HTR-8/SVneo (cell line): Measurements from ENCODE around the gene CAMK1D.
"Not testable (repeated sequence)": the region's sequence is repeated elsewhere in the genome, so short reads cannot be mapped to it uniquely, and the experiment has no call there.

Source experiments
- DNase-seq: peaks from one replicate; pipeline ENCODE4 v3.0.0; 2011; ENCODE audit warnings: low spot score, mixed read lengths; ENCODE audit not compliant: insufficient read length
- FAIRE-seq: peaks from 2 replicates; lab custom pipeline; 2011; peaks lifted over from hg19 to GRCh38; lab: Jason Lieb, UNC

CAMK1D gene

DNA sequence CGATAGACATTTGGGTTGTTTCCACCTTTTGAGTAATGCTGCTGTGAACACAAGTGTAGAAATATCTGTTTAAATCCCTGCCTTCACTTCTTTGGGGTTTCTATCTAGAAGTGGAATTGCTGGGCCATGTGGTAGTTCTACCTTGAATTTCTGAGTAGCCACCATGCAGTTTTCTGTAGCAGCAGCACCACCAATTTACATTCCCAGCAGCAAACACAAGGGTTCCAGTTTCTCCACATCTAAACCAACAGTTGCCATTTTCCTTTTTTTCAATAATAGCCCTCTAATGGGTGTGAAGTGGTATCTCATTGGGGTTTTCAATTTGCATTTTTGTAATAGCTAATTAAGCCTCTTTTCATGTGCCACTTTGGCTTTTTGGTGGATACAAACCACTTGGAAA lies 442.4 kb downstream of the CAMK1D start:
- DNase-seq (no peak), FAIRE-seq (no peak)

DNA sequence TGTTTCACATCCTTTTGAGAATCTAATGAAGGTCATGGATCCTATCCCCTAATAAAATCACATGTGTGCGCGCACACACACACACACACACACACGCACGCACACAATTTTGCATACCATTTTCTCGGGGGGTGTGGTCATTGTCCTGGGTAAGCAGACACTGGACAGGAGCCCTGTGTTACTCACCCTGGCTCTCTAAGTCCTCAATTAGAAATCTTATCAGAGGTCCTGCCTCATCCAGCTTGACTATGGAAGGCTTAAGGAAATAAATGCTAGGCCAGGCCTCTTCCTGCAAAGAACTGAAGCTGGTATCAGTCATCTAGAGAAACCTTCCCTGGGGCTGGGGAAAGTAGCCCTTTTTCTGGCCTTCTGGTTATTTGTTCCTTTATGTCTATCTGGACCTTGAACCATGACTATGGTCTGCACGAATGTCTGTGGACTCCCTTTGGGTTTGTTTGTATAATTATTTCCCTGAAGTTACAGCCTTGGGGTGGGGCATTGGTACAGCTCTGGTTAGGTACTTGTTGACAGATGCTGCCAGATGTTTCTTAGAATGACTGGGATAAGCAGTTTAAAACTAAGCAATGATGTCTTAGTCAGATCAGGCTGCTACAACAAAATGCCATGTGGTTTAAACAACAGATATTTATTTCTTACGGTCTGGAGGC lies 443.7 kb downstream of the CAMK1D start:
- DNase-seq (no peak), FAIRE-seq (no peak)

DNA sequence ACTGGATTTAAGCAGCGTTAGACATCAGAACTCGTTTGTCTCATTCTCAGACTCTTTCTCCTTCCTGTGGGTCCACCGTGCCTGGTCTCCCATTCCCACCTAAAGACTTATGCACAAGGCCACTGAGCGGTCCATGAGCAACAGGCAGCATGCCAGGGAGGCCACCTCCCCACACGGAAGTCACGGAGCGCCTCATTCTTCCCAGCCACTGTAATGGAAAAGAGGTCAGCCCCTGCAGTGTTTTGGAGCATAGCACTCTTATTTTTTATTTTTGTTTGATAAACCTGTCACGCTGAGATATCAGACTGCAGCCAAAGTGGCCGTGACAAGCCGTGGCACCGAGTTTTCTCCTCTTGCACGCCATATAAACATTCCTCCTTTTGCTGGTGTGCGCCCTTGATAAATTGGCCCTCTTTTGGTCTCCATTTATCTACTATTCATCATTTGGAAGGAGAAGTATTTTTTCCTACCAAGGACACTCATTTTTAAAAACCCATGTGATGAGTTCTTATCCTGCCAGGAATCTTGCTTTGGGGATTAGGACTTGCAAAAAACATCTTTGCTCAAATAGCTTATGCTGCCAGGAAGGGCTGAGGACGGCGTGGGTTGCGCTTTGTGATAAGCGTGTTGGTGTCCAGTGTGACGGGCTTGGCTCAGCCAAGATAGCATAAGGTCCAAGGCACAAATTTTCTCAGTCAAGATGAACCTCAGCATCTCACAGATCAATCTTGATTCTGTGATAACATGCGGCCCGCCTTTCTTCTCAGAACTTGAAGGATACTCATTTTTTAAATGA lies 446.2 kb downstream of the CAMK1D start:
- DNase-seq = no peak
- no peak for FAIRE-seq

DNA sequence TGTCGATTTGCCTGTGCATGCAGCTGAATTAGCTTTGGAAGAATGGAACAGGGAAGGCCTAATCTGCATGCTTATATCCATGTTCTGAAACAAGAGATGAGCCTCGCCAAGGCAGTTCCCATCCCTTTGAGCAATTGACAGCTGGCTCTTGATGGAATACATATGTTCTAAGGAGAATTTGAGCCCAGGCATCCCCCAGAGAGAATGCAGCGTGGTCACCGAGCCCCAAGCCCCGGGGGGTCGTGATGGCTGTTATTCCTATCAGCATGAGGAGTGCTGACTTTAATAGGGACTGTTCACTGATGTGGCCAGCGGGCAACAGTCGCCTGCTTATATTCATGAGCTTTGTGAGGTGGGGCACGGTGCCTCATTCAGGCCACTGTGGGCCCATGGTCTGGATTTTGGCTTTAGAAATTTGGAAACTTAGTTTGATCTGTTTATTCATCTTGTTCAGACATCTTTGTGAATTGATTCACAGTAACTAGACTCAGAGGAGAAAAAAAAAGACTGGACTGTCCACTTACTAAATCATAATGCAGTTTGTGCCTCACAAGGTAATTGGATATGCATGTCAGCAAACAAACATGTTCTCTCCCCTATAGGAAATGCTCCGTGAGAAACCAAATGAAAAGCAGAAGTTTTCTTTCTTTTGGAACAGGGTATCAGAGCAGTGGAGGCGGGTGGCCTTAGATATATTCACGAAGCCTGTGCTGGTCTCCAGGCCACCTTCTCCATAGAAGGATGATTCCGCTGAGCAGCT lies 447.2 kb downstream of the CAMK1D start:
- DNase-seq = no peak
- FAIRE-seq = no peak

DNA sequence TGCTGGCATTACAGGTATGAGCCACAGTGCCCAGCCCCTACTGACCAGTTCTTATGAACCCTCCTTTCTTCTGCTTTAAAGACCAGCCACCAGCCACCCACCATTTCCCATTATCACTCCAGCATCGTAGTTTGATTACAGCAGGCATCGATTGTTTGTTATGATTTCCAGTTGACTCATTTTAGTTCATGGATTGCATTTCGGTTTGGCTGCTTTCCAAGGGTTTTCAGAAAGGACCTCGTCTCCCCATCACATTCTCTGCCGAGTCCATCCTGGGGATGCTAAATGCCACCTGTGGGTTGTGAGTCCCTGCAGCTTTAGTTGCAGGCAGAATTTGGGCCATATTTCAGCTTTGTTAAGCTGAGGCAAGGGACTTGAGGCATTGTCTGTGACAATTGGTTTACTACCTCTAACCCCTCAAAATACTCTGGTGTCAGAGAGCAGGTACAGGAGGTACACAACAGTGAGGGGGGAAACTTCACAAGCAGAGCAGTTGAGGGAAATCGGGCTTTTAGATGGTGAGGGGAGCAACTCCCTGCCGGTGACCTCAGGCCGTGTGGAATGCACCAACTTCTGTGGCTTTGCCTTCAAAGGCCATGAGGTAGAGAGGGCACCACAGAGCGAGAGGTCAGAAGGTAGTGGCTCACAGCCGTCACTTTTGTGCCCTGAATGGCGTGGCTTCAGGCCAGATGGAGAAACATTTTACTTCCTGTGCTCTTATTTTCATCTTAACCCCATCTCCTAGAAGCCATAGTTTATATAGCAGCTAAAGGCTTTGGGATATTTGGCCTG lies 448.3 kb downstream of the CAMK1D start:
- FAIRE-seq (no peak), DNase-seq (no peak)

DNA sequence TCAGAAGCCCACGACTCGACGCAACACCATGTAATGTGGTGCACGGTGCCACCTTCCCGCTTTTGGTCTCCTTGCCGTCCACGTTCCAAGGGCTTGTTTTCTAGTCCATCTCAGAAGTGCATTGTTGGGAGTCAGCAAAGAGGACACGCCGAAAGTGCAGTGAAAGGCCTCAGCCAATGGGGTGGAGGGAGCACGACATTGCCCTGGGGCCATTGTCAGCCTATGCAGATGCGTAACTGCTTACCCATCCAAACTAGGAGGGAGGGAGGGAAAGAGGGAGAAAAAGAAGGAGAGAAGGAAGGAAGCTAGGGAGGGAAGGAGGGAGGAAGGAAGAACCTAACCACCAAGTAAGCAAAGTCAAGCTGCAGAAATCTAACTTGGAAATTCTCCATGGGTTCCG lies 449.8 kb downstream of the CAMK1D start:
- DNase-seq (no peak), FAIRE-seq (no peak)

DNA sequence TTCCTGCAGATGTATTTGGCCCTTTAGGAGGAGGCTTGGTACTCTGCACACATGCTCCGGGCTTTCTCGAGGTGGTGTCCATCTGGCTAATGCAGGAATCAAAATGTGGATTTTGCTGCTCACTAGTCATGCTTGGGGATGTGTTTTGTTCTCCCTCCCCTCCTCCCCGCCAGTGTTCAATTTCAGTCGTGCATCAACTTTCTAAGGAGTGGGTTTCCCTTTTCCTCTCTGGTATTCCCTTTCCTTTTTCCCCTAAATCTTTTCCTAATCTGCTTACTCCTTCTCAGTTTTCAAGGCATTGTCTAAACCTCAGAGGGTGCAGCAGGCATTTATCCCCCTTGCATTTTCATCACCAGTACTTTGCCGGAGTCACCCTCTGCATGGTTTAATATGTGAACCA lies 450.4 kb downstream of the CAMK1D start:
- no peak for DNase-seq
- FAIRE-seq = no peak

DNA sequence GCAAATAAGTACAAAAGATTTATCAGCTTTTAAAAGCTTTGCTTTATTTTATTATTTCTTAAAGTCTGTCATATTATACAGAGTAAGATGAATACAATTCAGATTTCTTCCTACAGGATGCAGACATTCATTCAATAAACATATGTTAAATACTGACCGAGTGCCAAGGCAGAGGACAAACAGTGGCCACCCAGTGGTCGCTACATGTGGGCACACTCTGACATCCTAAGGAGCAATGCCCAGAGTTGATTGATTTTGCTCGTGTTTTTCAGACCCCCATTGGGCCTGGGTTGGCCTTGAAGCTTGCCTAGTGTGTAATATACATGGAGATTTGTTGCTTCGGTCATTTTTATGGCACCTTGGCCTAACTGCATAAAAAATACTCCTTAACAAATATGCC lies 451.0 kb downstream of the CAMK1D start:
- FAIRE-seq (no peak), DNase-seq (no peak)

DNA sequence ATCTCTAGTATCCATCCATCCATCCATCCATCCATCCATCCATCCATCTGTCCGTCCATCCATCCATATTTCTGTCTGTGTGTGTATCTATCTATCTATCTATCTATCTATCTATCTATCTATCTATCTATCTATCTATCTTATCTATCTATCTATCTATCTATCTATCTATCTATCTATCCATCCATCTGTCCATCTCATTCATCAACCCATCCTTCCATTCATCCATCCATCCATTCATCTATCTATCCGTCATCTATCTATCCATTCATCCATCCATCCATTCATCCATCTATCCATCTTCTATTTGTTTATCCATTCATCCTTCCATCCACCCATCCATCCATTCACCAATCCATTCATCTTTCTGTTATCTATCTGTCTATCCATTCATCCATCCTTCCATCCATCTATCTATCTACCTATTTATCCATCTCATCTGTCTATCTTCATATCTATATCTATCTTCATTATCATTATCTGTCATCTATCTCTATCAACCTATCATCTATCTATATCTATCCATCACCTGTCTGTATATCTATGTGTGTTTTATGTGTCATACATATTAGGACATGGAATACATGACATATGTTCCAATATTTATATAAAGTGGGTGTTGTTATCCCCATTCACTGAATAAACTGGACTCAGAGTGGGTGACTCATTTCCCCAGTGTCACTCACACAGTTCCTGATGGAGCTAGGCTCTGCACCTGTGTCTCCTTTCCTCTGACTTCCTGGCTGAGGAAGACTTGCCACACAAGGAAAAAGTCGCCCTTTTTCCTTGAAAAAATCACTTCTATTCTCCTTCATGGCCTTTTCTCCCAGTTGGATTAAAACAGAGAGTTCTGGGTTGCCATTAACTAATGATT lies 452.1 kb downstream of the CAMK1D start:
- FAIRE-seq (no peak), DNase-seq (no peak)

DNA sequence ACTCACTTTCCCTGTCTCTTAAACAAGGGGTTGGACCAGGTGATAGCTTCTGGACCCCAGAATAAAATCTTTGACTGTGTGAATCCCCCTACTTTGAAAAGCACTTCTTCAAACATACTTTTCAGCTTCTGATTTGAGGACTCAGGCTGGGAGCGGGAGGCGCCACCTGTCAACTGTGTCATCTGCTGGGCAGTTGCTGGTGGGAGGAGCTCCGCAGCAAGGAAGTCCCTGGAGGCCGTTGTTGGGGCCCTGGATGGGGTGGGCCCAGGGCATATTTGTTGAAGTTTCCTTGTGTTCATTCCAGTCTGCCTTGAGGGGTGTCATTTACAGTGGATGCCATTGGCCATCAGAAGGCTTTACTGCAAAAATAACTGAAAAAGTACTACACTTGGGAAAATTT lies 454.4 kb downstream of the CAMK1D start:
- DNase-seq (no peak), FAIRE-seq (no peak)

DNA sequence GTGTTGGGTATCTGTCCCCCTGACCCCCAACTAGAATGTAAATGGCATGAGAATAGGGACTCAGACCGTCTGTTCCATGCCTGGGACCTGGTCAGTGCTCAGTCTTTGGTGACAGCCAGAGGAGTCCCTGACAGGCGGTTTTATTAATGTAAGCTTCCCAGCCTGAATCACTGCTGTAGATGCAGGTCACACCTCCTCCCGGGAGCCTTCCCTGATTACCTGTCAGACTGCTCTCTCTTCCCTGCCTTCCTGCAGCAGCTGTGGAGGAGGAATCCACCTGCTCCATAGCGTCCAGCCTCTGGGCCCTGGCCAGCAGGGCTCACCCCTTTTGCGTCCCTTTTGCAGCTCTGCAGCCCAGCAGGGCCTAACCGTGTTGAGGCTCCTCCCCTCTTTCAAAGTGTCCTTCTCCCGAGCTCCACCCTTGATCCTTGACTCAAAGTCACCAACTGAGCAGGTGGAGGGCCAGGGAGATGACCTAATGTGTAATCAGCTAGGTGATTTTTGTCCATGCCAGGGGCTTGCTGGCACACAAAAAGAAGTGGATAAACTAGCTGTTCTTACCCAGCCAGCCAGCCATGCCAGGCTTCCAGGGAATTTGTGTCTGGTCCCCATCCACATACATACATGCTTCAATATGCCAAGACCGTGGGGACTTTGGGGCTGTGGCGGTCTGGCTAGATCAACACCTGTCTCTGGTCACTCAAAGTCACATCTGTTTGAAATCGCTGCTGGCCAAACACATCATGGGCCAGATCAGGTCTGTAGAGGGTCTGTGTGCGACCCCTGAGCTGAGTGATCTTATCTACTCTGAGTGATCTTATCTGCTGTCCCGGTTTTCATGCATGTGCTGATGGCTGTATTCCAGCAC lies 457.1 kb downstream of the CAMK1D start:
- DNase-seq (no peak), FAIRE-seq (no peak)

DNA sequence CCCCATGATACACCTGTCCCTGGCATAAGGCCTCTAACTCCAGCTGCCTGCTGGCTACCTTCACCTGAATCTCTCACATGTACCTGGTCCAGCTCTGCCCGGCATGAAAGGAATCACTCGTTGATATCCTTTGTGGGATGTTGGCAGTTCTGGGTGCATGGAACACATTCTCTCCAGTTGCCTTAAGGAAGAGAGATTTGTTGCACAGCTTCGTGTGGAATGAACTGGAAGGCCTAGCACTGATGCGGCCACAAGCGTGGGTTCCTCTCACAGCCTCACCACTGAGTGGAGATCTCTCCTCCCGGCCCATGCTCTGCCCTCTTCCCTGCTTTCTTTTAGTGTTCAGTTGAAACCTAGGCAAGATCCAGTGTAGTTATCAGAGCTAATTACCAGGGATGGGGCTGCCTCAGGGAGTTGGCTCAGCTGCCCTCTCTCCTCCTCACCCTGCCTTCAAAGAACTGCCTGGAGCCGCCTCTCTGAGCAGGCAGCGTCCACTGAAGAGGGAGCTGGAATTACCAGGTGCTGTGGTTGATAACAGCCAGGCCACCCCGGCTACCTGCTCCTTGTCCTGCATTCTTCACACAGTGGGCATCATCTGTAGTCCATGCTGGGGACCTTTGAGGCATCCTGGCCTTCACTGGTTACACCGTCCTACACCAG lies 457.9 kb downstream of the CAMK1D start:
- FAIRE-seq (no peak), DNase-seq (no peak)

DNA sequence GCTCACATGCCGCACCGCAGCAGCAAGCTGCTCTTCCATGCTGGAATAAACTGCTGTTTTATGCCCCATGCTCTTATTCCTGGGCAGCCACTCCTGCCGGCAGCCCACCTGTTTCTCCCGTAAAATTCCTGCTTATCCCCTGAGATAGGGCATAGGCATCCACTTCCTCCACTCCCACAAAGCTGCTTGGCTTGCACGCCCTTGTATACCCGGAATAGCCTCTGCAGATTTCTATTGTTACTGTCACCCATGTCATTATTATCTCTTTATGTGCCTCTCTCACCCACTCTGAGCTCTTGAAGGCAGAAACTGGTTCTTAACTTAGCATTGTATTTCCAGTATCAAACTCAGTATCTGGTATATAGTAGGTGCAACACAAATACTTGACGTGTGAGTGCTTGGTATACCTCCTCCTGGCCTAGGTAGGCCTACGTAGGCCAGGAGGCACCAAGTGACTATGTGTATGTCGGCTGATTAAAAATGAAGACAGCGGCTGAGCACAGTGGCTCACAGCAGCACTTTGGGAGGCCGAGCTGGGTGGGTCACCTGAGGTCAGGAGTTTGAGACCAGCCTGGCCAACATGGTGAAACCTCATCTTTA lies 458.8 kb downstream of the CAMK1D start:
- FAIRE-seq (no peak), DNase-seq (no peak)

DNA sequence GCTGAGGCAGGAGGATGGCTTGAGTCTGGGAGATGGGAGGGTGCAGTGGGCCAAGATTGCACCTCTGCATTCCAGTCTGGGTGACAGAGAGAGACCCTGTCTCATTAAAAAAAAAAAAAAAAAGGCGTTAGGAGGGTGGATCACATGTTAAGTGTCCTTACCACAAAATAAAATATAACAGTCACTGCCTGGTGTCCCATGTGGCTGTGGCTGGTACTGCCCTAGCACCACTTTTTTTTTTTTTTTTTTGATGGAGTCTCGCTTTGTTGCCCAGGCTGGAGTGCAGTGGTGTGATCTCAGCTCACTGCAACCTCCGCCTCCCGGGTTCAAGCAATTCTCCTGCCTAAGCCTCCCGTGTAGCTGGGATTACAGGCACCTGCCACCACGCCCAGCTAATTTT lies 460.7 kb downstream of the CAMK1D start:
- not testable (repeated sequence) for DNase-seq, FAIRE-seq

DNA sequence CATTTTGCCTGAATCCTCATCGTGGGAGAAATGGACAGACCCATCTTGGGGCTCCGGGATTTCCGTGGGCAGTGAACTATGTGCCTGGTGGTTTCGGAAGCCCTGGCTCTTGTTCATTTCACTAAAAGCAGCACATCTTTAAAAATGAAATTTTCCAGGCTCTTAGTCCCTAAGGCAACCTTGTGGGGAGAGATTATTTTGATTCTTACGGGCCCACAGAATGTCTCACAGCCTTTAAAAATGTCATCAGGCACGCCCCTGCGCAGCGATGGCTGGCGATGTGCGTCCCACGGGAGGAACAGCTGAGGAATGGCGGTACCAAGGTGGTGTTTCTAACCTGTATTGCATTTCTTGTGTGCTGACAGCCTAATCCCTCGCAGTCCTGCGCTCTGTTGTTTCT lies 462.5 kb downstream of the CAMK1D start:
- FAIRE-seq (no peak), DNase-seq (no peak)

DNA sequence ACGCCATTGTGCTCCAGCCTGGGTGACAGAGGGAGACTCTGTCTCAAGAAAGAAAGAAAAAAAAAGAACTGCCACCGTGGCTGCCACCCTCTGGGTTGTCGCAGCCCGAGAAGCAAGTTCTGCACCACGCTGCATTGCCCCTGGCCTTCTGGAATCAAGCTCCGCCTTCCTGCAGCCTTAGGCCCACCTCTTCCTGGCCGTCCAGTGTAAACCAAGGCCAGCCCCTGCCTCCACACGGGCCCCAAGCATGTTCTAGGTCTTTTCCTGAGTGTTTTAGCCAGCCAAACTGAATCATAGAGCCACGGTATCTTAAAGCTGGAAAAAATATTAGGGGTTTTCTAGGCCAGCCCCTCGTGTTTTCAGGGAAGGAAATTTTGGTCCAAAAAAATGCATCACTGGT lies 463.2 kb downstream of the CAMK1D start:
- FAIRE-seq = no peak
- DNase-seq = no peak

DNA sequence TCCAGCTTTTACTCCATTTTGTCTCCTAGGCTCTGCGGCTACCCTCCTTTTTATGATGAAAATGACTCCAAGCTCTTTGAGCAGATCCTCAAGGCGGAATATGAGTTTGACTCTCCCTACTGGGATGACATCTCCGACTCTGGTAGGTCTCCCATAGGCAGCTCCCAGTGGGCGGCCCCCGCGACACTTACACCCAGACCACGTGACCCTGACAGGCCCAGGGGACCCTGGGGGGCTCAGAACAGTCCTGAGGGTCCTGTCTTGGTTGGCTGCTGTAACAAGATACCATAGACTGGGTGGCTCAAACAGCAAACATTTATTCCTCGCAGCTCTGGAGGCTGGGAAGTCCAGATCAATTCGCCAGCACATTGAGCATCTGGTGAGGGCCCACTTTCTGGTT lies 464.8 kb downstream of the CAMK1D start:
- FAIRE-seq = no peak
- no peak for DNase-seq

DNA sequence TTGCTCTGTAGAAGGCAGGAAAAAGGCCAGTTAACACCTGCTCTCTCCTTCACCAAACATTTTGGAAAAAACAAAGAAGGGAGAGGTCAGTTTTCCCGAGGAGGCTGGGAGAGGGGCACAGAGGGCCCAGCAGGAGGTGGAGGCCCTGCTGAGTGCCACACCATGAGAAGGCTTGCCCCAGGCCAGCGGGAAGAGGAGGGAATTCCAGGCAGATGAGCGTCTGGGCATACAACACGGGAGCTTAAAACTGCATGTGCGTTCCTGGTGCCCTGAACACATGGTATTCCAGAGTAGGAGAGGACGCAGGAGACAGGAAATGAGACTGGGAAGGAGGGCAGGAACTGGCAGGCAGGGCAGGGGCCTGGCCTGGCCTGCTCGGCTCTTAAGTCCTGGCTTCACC lies 469.7 kb downstream of the CAMK1D start:
- no peak for DNase-seq

More for the DNA sequence above, 469.7 kb downstream of the CAMK1D start:
- FAIRE-seq = no peak
